Activated CD8-positive, alpha-beta memory T cell treated with anti-CD3 and anti-CD28 coated beads for 4 hours (primary cell): Measurements from ENCODE around the gene BABAM2.

Experiments
- DNase-seq, 2 donors: peaks; one replicate each; pipeline ENCODE4 v3.0.0-alpha.2; 2020; ENCODE audit warnings: low read depth in 2 of 2

BABAM2 gene

DNA sequence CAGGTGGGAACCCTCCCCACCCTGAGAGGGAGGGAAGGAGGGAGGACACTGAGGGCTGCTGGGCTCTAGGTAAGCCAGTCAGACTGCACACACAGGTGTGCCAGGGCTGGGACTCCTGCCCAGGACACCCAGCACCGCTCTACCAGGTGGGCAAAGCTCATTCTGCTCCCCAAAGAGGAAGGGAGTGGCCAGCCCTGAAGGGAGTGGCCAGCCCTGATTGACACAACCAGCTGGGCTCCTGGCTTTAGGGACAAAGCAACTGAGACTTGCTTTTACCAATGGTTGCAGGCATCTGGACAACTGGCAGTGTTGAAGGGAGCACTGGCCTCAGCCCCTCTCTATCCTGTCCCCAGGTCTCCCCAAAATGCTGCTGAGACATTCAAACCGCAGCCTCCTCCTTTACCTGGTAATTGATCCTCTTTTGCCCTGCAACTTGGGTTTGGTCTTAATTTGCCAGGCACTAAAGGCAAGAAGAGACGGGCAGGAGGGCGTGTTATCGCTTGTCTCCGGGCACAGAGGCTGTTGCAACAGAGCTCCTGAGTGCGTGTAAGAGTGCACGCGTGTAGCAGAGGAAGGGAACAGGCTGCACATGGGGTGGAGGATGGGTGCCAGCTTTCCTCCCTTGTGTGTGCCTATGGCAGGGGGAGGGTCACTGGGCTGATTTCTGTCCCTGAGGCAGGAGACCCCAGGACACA, 487.6 kb downstream of the BABAM2 start:
- no peak for DNase-seq

DNA sequence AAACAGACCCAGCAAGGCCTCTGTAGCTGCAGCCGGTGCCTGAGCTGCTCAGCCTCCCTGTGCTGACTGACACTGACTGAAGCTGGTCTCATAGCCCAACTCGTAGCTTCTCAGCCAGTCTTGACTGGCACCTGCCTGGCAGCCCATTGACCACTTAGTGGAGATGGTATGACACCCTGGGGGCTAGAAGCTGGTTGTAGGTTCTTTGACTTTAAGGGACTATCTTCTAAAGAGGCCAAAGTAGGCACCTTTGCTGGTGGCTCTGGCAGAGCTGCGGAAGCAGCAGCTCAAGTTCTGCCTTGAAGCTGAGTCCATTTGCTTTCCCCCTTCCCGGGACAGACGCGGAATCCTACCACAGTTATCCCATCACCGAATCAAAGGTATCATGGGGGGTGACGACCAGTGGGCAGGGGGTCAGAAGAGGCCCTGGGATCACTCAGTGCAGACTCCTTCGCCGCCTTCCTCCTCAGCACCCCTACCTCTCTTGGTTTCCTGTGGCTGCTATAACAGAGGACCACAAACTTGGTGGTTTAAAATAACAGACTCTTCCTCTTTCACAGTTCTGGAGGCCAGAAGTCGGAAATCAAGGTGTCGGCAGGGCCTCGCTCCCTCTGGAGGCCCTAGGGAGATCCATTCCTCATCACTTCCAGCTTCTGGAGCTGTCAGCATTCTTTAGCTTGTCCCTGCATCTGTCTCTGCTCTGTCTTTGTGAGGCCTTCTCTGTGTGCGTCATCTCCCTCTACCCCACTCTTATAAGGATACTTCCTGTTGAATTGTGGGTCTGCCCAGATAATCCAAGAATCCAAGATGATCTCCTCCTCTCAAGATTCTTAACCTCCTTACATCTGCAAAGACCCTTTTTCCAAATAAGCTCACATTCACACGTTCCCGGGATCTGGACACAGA, 488.4 kb downstream of the BABAM2 start:
- no peak for DNase-seq

DNA sequence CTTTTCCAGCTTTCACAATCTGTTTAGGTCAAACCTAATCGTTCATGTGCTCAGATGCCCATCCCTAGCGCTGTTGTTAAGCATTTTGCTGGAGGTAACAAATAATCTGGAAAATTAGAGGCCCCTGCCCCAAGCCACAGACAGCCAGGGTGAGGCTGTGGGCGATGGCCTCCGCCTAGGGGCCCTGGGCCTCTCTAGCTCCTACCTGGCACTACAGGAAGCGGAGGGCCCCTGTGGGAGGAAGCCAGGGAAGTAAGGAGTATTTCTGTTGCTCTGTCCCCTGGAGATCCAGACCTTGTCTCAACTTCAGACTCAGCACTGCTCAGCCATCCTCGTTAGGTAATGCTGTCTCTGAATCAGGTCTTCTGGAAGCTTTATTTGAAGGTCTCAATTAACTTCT, 489.7 kb downstream of the BABAM2 start:
- no peak for DNase-seq

DNA sequence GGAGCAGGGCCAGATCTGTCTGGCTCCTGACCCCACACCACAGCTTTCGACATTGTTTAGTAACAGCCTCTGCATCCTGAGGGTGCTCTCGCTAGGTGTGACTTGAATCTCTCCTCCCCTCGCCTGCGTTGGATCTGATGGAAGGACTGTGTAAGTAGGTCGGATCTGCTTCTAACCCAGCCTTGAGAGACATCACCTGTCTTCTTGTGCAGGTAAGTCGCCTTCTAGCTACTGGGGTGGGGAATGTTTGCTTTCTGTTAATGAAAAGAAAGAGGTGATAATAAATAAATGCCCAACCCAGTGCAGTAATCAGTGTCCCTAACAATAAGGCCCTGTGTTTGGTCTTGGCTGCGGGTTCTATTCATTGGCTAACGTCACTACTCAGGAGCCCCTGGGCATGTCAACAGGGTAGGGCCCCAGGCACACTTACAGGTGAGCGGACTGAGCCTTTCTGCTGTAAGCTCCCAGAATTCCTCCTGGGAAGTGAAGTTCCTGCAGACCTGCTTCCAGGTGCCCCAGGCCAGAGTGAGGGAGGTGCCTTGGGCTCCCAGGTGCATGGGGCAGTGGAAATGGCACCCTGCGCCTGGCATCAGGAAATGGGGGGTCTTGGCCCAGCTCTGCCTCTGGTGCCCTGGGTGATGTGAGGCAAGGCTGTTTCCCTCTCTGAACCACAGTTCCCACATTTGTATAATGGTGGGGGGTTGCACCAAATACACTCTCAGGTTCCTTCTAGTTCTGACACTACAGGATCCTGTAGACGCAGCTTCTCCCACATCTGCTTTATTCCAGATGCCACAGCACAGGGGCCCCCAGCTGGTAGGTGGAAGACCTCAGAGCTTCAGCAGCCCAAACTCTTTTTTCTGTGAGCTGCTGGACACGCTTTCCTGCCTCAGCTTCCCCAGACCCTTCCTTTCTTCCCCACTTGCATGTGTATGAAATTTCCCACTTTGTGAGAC, 491.0 kb downstream of the BABAM2 start:
- no peak for DNase-seq

DNA sequence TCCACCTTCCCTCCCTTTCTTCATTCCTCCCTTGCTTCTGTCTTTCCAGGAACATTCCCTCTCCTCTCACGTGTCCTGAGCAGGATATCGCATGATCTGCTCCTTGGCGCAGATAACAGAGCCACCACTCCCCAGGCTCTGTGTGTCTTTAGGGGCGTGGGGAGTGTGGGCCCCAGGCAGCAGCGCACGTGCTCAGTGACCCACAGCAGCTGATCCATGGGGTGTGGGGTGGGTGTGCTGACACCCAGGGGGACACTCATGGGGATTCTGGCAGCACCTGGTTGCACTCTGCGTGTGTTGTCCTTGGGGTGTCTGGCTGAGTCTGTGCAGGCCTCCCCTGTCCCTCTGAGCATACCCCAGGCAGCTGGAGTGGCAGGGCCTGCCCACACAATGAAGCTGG, 492.2 kb downstream of the BABAM2 start:
- no peak for DNase-seq

DNA sequence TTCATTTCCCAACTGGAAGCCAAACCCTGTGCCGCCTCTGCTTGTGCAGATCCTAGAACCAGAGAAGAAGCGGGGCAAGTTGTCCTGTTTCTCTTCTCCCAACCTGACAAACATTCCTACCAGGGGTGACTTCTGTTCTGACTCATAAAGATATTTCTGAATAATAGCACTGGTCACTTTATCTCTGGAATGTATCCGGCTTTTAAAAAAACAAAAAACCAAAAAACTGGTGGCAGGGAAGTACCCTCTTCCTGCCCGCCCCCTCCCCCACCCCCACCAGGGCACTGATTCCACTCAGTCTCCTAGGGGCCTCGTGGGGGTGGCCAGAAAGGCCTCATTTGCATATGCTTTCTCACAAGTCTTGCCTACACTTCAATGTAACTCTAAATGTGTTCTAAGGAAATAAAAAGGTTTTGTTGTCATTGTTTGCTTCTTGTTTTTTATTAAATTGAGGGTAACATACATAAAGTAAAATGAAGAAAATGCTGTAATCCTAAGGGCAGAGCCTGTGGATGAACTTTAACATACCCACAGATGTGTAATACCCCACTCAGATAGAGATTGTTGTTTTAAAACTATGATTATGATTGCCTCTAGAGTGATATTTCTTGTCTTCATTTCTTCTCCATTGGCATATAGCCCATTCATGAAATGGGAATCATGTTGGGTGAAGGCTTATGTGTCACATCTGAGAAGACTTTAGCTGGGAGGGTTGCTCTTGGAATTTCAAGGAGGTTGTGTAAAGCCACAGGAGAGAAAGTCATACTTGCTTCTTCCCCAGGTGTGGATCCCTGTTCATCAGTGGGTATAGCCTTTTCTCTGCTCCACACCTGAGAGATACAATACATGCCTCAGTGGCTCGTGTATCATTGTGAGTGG, 496.8 kb downstream of the BABAM2 start:
- no peak for DNase-seq
